Stimulated activated CD8-positive, alpha-beta memory T cell treated with anti-CD3 and anti-CD28 coated beads, Interleukin-12 subunit alpha, Interleukin-12 subunit beta, amount 100 ng/mL, for 4 hours (primary cell): Measurements from ENCODE around the gene NAT8L.

Source experiments
- DNase-seq: peaks from one replicate; pipeline ENCODE4 v3.0.0-alpha.2; 2020; ENCODE audit warnings: low read depth

The NAT8L gene

GRCh38 chr4:2075987-2076907 lies 17.1 kb downstream of the NAT8L start:
- DNase-seq = no peak

DNA sequence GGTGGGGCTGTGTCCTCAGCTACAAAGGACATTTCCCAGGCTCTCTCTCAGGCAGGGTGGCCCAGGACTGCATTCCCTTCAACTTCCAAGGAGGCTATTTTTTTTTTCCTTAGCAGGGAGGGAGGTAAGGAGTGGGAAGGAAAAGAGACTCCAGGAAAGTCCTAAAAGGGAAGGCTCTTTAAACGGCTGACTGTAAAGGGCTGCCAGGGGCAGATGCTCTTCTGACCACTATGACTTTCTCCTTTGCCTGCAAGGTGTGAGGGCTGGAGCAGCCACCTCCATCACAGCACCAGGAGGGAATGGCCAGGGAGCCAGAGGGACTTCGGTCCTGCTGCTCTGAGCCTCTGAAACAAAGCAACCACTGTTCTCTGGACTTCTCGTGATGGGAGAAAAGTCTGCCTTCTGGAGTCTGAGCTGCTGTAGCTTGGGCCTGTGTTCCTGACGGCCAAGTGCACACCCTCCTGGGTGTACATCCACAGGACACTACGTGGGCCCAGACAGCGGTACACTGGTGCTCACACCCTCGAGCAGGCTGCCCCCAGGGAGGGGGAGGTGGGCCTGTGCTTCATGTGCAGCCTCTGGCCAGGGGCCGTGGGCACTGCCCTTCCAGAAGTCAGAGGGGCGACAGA lies 17.9 kb downstream of the NAT8L start:
- no peak for DNase-seq

GRCh38 chr4:2077537-2078460 lies 18.7 kb downstream of the NAT8L start:
- no peak for DNase-seq

DNA sequence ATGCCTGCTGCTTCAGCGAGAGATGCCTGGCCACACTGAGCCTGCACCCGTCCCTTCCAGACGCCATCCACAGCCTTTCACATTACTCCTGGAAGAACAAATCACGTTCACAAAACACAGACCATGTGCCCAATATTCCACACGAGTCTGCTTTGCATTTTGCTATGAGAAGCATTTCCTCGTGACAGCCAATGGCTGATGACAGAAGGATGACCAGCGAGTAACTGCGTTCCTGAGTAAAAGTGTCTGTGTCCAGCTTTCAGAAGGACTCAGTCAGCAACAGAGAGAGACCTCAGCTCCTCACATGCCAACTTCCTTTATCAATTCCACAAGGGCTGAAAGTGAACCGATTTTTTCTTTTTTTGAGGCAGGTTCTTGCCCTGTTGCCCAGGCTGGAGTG lies 19.5 kb downstream of the NAT8L start:
- DNase-seq = no peak

DNA sequence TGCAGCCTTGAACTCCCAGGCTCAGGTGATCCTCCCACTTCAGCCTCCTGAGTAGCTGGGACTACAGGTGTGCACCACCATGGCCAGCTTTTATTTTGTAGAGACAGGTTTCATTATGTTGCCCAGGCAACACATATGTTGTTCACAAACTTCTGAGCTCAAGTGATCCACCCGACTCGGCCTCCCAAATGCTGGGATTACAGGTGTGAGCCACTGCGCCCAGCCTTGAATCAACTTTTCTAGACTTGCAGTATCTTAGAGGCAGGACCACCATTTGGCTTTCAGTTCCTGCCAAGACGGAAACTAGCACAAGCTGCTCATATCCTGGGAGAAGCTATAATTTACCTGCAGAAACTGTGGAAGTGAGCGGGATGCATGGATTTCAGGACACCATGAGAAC lies 19.9 kb downstream of the NAT8L start:
- no peak for DNase-seq

GRCh38 chr4:2079926-2080325 lies 20.8 kb downstream of the NAT8L start:
- DNase-seq = no peak

GRCh38 chr4:2080429-2081300 lies 21.5 kb downstream of the NAT8L start:
- no peak for DNase-seq

- no peak for DNase-seq
Observed at GRCh38 chr4:2081540-2081939, 22.4 kb downstream of the NAT8L start.

DNA sequence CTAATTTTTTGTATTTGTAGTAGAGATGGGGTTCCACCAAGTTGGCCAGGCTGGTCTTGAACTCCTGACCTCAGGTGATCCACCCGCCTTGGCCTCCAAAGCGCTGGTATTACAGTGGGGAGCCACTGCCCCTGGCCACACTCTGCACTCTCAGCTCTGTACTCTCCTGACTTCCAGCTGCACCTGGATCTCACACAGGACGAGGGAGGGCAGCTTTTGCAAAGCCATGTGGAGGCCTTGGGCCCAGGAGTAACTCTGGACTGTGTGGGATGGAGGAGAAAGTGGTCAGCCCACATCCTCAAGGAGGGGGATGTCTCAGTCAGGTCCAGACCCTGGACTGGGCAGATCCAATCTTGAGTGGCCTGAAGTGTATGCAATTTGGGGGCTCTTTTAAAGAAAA lies 23.0 kb downstream of the NAT8L start:
- no peak for DNase-seq

GRCh38 chr4:2082627-2083026 lies 23.5 kb downstream of the NAT8L start:
- DNase-seq = no peak

GRCh38 chr4:2083116-2083825 lies 24.1 kb downstream of the NAT8L start:
- DNase-seq = no peak

DNA sequence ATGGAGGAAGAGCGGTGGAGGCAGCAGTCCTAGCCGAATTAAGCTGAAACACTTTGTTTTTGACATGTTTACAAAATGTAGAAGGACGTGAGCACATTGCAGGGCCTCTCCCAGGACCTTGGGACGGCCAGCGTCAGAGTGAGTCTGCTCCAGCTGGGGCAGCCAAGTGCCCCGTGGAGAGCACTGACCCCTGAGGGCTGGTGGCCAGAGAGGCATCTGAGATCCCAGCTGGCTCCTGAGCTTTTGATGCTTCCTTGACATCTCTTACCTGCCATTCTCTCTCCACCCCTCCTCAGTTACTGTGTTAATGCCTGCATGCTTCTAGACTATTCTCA lies 24.7 kb downstream of the NAT8L start:
- DNase-seq = no peak

DNA sequence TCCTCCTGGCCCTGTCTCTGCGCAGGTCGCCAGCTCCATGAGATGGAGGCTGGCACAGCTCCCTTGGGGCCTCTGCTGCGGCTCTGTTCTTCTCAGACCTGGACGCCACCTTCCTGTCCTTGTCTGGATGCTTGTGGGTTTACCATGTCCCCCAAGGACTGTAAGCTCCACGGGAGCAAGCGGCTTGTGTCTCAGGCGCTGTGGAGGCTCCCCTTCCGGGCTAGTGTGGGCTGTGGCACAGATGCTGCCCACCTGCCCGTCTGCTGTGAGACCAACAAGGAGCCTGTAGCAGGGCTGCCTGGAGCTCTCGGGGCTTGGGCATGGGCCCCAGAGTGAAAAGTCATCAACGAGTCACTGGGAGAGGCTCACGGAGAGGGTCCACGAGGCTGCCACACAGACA lies 25.2 kb downstream of the NAT8L start:
- no peak for DNase-seq

GRCh38 chr4:2085496-2085901 lies 26.4 kb downstream of the NAT8L start:
- DNase-seq = no peak

DNA sequence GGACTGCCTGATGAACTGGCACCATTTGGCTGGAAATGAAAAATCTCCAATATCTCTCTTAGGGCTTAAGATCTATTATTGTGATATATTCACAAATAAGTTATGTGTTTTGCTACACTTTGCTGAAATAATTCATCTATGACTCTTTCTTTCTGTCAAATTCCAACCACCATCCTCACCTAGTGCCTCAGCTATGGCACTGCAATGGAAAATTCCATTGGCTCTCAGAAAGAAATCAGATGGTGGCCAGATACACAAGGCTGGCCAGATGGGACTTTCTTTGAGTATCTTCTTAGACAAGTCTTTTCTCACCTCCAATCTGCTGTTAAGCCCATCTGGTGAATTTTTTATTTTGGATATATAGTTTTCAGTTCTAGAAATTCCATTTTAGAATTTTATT lies 28.0 kb downstream of the NAT8L start:
- DNase-seq = no peak

GRCh38 chr4:2089222-2089621 lies 30.1 kb downstream of the NAT8L start:
- no peak for DNase-seq

DNA sequence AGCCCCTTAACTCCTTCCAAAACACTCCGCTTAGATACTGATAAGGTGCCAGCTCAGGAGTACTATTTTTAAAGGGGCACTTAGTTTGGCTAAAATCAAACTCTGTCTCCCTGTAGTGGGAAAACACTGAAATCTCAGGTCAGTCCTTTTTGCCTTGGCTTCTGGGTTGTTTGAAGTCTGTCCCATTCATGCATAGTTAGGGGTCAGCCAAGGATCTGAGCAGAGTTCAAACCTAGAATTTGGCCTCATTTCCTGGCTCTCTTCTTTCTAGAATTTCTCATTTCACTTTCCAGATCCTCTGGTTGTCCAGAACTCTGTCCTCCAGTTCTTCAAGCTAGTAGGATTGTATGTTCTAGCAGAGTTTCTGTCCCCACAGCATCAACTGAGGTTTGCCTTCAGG lies 31.5 kb downstream of the NAT8L start:
- DNase-seq = no peak

DNA sequence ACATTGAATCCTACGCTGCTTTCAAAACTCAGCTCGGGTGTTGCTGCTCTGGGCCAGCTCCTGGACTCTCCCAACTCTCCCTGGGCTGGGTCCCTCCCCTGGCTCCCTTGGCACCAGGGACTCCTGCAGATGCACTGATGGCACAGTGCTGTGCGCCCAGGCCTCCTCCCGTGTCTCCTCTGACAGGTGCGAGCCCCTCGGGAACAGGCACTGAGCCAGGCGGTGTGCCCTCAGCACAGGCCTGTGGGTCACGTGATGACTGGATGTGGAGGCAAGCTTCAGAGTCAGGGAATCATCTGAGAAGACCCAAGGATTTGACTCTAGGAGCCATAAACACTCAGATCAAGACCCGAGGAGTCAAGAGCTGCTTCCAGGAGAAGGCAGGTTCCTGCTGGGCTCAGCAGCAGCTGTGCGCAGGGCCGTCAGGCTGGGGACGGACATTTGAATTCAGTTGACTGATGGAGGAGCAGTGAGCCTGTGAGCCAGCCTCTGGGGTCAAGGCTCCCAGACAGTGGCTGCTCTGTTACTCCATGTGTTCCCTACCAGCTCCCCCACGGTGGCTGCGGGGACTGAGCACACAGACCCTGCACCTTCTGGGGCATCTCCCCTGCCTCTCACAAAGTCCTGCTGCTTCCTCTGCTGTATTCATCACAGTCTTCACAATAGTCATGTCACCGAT lies 33.0 kb downstream of the NAT8L start:
- DNase-seq = no peak

DNA sequence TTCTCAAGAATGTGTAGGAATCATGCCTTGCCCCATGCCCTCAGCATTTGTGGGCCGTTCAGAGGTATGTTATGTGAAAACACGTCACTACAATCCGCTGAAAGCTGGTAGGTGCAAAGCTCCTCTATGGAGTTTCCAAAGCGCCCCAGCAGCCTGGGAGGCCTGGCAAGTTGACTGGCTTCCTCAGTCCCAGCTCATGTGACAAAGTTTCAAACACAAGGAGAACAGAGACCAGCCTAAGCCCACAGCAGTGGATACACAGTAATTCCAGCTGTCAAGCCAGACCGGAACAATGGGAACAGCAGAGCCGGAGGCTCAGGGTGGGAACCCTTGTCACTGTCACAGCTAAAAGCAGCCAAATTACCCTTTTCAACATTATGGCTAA lies 33.5 kb downstream of the NAT8L start:
- DNase-seq = no peak

GRCh38 chr4:2093265-2093664 lies 34.1 kb downstream of the NAT8L start:
- DNase-seq = no peak

- DNase-seq = no peak
Observed at GRCh38 chr4:2094545-2094944, 35.4 kb downstream of the NAT8L start.
